WERI-Rb-1 (cell line): Measurements from ENCODE around the gene LDAH.

Experiments
- DNase-seq: peaks from one replicate; pipeline ENCODE4 v3.0.0-alpha.2; 2020
- H3K27ac ChIP-seq: fragments of 250-450 bp; sonication (Bioruptor Pico); 2 replicates; pipeline ENCODE4 v1.5.1; 2020; ENCODE audit warnings: mild to moderate bottlenecking, moderate library complexity
- H3K27me3 ChIP-seq: fragments of 250-450 bp; sonication (Bioruptor Pico); 2 replicates; pipeline ENCODE4 v1.5.1; 2021; ENCODE audit warnings: mild to moderate bottlenecking, low read depth, moderate library complexity; ENCODE audit not compliant: insufficient read depth, severe bottlenecking
- H3K36me3 ChIP-seq: fragments of 250-450 bp; sonication (Bioruptor Pico); 2 replicates; pipeline ENCODE4 v1.5.1; 2020; ENCODE audit warnings: mild to moderate bottlenecking, moderate library complexity
- H3K4me3 ChIP-seq: 2 replicates; pipeline ENCODE4 v1.5.1; 2011; ENCODE audit warnings: low read depth, mild to moderate bottlenecking, control low read depth, low read length
- H3K9me3 ChIP-seq: fragments of 250-450 bp; sonication (Bioruptor Pico); 2 replicates; pipeline ENCODE4 v1.5.1; 2021; ENCODE audit warnings: mild to moderate bottlenecking, moderate library complexity; ENCODE audit not compliant: severe bottlenecking
- TF ChIP-seq, protein P1 (sequence below): IDR thresholded peaks from 2 replicates; pipeline ENCODE4 v1.5.1; 2011; ENCODE audit warnings: low read depth, mild to moderate bottlenecking, control low read depth, inconsistent platforms, low read length

Gene LDAH

DNA sequence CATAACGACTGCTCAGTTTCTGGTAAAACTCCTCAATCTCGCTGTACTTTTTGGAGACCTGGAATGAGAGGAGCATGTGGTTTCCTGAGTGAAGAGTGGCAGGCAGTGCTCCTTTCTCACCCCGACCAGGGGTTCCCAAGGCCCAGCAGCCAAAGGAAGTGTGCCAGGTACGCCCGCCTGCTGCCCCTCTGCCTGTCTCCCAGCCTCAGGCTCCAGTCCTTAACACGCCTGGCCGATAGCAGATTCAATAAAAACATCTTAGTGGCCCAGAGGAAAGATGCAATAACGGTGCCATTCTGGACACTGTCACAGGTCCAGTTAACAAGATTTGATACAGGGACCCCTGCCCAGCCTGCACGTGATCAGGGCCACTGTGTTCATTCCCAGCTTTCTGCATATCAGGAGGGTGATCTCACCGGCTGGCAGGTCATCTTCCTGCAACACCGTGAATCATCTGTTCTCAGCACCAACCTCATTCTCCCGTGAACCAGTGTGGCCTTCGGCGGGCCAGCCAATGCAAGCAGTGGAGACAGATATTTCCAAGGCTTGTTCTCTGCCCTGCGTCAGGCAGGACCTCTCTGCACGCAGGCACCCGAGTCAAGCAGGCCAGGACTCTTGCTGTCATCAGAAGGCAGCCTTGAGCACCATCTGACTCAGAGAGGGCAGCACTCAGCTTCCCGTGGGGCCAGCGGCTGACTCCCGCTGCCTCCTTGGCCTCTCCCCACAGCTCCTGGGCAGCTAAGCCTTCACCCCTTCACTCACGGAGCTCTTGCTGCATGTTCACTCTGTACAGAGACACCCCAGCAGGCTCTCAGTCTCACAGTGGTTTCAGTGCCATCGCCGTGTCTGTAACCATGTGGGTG lies 181.5 kb downstream of the LDAH start:
- no peak overlapping the region for H3K27ac ChIP-seq
- H3K4me3 ChIP-seq, result no peak overlapping the region
- DNase-seq, result no peak
- H3K36me3 ChIP-seq, result no peaks in the 10 kb centered on the region
- H3K9me3 ChIP-seq, result no peaks in the 10 kb centered on the region
- H3K27me3 ChIP-seq, result no peaks in the 10 kb centered on the region
- TF ChIP-seq, protein P1, sequence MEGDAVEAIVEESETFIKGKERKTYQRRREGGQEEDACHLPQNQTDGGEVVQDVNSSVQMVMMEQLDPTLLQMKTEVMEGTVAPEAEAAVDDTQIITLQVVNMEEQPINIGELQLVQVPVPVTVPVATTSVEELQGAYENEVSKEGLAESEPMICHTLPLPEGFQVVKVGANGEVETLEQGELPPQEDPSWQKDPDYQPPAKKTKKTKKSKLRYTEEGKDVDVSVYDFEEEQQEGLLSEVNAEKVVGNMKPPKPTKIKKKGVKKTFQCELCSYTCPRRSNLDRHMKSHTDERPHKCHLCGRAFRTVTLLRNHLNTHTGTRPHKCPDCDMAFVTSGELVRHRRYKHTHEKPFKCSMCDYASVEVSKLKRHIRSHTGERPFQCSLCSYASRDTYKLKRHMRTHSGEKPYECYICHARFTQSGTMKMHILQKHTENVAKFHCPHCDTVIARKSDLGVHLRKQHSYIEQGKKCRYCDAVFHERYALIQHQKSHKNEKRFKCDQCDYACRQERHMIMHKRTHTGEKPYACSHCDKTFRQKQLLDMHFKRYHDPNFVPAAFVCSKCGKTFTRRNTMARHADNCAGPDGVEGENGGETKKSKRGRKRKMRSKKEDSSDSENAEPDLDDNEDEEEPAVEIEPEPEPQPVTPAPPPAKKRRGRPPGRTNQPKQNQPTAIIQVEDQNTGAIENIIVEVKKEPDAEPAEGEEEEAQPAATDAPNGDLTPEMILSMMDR, result no peak

DNA sequence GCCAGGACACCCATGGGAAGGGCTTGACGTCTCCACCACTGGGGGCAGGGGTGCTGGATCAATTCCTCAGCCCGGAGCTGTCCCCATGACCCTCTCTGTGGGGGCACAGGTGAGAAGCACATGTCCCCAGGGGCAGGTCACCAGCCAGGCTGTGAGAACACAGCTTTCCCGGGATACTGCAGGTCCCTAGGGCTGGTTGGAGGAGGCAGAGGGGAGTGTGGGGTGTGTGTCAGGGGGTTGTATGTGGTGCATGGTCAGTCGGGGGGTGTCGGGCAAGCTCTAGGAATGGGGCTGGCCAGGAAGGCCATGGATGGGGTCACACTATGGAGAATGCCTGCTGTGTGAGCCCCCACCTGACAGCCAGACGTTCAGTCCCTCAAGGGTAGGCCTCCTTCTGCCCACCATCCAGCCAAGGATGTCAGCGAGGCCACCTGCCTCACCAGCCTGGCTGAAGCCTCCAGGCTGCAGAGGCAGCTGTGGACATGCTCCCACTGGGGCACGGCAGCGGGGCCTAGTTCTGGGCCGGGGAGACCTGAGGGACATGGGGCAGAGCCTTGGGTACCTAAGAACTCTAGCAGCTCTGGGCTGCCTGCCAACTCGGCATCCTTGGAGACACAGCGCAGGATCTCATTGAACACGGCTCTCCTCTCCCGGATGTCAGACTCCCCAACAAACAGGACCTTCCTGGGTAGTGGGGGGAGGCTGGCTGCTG lies 182.3 kb downstream of the LDAH start:
- no peak for DNase-seq
- Histone ChIP-seq H3K4me3 (no peak overlapping the region), H3K27me3 (no peaks in the 10 kb centered on the region), H3K27ac (no peak overlapping the region), H3K9me3 (no peaks in the 10 kb centered on the region), H3K36me3 (no peaks in the 10 kb centered on the region)
- TF ChIP-seq, protein P1, result no peak

- H3K9me3 ChIP-seq, result no peaks in the 10 kb centered on the region
- H3K27ac ChIP-seq, result no peak overlapping the region
- H3K36me3 ChIP-seq, result no peaks in the 10 kb centered on the region
- no peaks in the 10 kb centered on the region for H3K27me3 ChIP-seq
- H3K4me3 ChIP-seq, result no peak overlapping the region
- DNase-seq, result no peak
- TF ChIP-seq, protein P1, result no peak
These were observed 184.1 kb downstream of the LDAH start for GRCh38 chr2:20638646-20639430.

DNA sequence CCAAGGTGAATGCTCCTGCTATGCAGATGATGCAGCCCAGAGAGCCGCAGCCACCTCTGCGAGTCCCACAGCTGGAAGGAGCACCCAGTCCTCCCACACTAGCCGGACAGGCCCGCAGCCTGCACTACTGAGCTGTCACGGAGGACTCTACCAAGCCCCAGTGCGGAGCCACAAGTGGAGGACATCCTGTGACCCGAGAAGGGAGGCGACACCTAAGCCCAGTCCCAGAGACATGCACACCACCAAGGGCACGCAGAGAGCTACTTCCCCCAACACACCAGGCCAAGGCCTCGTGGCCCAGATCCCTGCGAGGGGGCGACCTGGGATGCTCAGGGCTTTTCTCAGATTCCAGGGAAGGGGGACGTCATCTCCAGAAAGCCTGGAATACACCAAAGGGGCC lies 184.9 kb downstream of the LDAH start:
- H3K4me3 ChIP-seq, result no peak overlapping the region
- no peaks in the 10 kb centered on the region for H3K36me3 ChIP-seq
- DNase-seq, result no peak
- no peaks in the 10 kb centered on the region for H3K27me3 ChIP-seq
- H3K27ac ChIP-seq, result no peak overlapping the region
- no peaks in the 10 kb centered on the region for H3K9me3 ChIP-seq
- TF ChIP-seq, protein P1, result no peak

GRCh38 chr2:20637147-20637546 lies 185.8 kb downstream of the LDAH start:
- DNase-seq, result no peak
- no peaks in the 10 kb centered on the region for H3K36me3 ChIP-seq
- H3K27ac ChIP-seq, result no peak overlapping the region
- TF ChIP-seq, protein P1, result no peak
- H3K9me3 ChIP-seq, result no peaks in the 10 kb centered on the region
- no peaks in the 10 kb centered on the region for H3K27me3 ChIP-seq
- no peak overlapping the region for H3K4me3 ChIP-seq
